ENCODE measurements around the gene PRDM8.

PRDM8 gene

GRCh38 chr4:80155316-80155982 is 41.9 kb upstream of the PRDM8 start:
- no peak overlapping the region for H3K56ac ChIP-seq (ENCODE audit: low read length)
- no peak overlapping the region for H2BK15ac ChIP-seq (replicated peaks; ENCODE audit: low read depth)
- H3K4me3 ChIP-seq (ENCODE audit: low read length), result no peak overlapping the region
- no peak overlapping the region for H2AK5ac ChIP-seq (ENCODE audit: low read length)
- H4K8ac ChIP-seq (ENCODE audit: low read depth, low read length), result no peak overlapping the region
- H3K9ac ChIP-seq (ENCODE audit: low read length), result no peak overlapping the region
- H3K36me3 ChIP-seq (ENCODE audit: control insufficient read depth, insufficient read depth, low read length), result no peaks in the 10 kb centered on the region
- no peaks in the 10 kb centered on the region for H3K79me1 ChIP-seq (ENCODE audit: low read length)
- H3K27ac ChIP-seq (ENCODE audit: low read depth, low read length), result no peak overlapping the region
- no peak overlapping the region for H2BK5ac ChIP-seq (ENCODE audit: low read length)
- no peak overlapping the region for H3K23ac ChIP-seq (ENCODE audit: low read length)
- H3K4ac ChIP-seq (ENCODE audit: low read depth, low read length), result no peak overlapping the region
- no peaks in the 10 kb centered on the region for H3K4me1 ChIP-seq (ENCODE audit: control insufficient read depth, low read depth, low read length)
- DNase-seq, result no peak
- no peak overlapping the region for H2BK120ac ChIP-seq (ENCODE audit: low read depth, low read length)
- H4K5ac ChIP-seq (ENCODE audit: low read length), result no peak overlapping the region
- H3K79me2 ChIP-seq (ENCODE audit: control insufficient read depth, insufficient read depth, low read length), result no peaks in the 10 kb centered on the region
- no peak overlapping the region for H3K4me2 ChIP-seq (ENCODE audit: low read length)
- H3K18ac ChIP-seq (ENCODE audit: low read length), result no peak overlapping the region
- H3K27me3 ChIP-seq (ENCODE audit: insufficient read depth, low read length, poor library complexity), result no peaks in the 10 kb centered on the region
- no CpG with 5 or more reads among the region's 2 CpGs for WGBS (ENCODE audit: extremely low coverage, insufficient coverage, low lambda C conversion rate)

- no peak overlapping the region for H2BK5ac ChIP-seq (ENCODE audit: low read length)
- H3K27ac ChIP-seq (ENCODE audit: low read depth, low read length), result no peak overlapping the region
- H4K8ac ChIP-seq (ENCODE audit: low read depth, low read length), result no peak overlapping the region
- H3K9ac ChIP-seq (ENCODE audit: low read length), result no peak overlapping the region
- H3K79me1 ChIP-seq (ENCODE audit: low read length), result no peaks in the 10 kb centered on the region
- H3K4me1 ChIP-seq (ENCODE audit: control insufficient read depth, low read depth, low read length), result no peaks in the 10 kb centered on the region
- H3K56ac ChIP-seq (ENCODE audit: low read length), result no peak overlapping the region
- no peak overlapping the region for H3K4ac ChIP-seq (ENCODE audit: low read depth, low read length)
- no peak overlapping the region for H2BK120ac ChIP-seq (ENCODE audit: low read depth, low read length)
- no peak overlapping the region for H2BK15ac ChIP-seq (replicated peaks; ENCODE audit: low read depth)
- no peak overlapping the region for H4K5ac ChIP-seq (ENCODE audit: low read length)
- no peaks in the 10 kb centered on the region for H3K36me3 ChIP-seq (ENCODE audit: control insufficient read depth, insufficient read depth, low read length)
- H3K4me2 ChIP-seq (ENCODE audit: low read length), result no peak overlapping the region
- no peak for DNase-seq
- no peaks in the 10 kb centered on the region for H3K79me2 ChIP-seq (ENCODE audit: control insufficient read depth, insufficient read depth, low read length)
- H3K23ac ChIP-seq (ENCODE audit: low read length), result no peak overlapping the region
- no peak overlapping the region for H2AK5ac ChIP-seq (ENCODE audit: low read length)
- no peak overlapping the region for H3K18ac ChIP-seq (ENCODE audit: low read length)
- no peaks in the 10 kb centered on the region for H3K27me3 ChIP-seq (ENCODE audit: insufficient read depth, low read length, poor library complexity)
- H3K4me3 ChIP-seq (ENCODE audit: low read length), result no peak overlapping the region
- WGBS (ENCODE audit: extremely low coverage, insufficient coverage, low lambda C conversion rate), result no CpG with 5 or more reads among the region's 2 CpGs
Observed at GRCh38 chr4:80156410-80156809, 40.9 kb upstream of the PRDM8 start.

GRCh38 chr4:80161413-80162058 is 35.8 kb upstream of the PRDM8 start:
- no peak overlapping the region for H3K4ac ChIP-seq (ENCODE audit: low read depth, low read length)
- H3K4me2 ChIP-seq (ENCODE audit: low read length), result no peak overlapping the region
- DNase-seq, result no peak
- no peak overlapping the region for H2BK5ac ChIP-seq (ENCODE audit: low read length)
- WGBS (ENCODE audit: extremely low coverage, insufficient coverage, low lambda C conversion rate), result no CpG with 5 or more reads among the region's 12 CpGs
- no peak overlapping the region for H2BK15ac ChIP-seq (replicated peaks; ENCODE audit: low read depth)
- no peaks in the 10 kb centered on the region for H3K27me3 ChIP-seq (ENCODE audit: insufficient read depth, low read length, poor library complexity)
- no peaks in the 10 kb centered on the region for H3K79me2 ChIP-seq (ENCODE audit: control insufficient read depth, insufficient read depth, low read length)
- no peak overlapping the region for H3K56ac ChIP-seq (ENCODE audit: low read length)
- no peak overlapping the region for H2AK5ac ChIP-seq (ENCODE audit: low read length)
- no peak overlapping the region for H2BK120ac ChIP-seq (ENCODE audit: low read depth, low read length)
- no peak overlapping the region for H3K27ac ChIP-seq (ENCODE audit: low read depth, low read length)
- no peak overlapping the region for H3K9ac ChIP-seq (ENCODE audit: low read length)
- no peaks in the 10 kb centered on the region for H3K36me3 ChIP-seq (ENCODE audit: control insufficient read depth, insufficient read depth, low read length)
- H3K4me1 ChIP-seq (ENCODE audit: control insufficient read depth, low read depth, low read length), result no peaks in the 10 kb centered on the region
- H3K23ac ChIP-seq (ENCODE audit: low read length), result no peak overlapping the region
- H4K5ac ChIP-seq (ENCODE audit: low read length), result no peak overlapping the region
- no peak overlapping the region for H4K8ac ChIP-seq (ENCODE audit: low read depth, low read length)
- H3K18ac ChIP-seq (ENCODE audit: low read length), result no peak overlapping the region
- no peak overlapping the region for H3K4me3 ChIP-seq (ENCODE audit: low read length)
- H3K79me1 ChIP-seq (ENCODE audit: low read length), result no peaks in the 10 kb centered on the region

GRCh38 chr4:80162418-80162817 is 34.9 kb upstream of the PRDM8 start:
- no peak for DNase-seq
- H3K18ac ChIP-seq (ENCODE audit: low read length), result no peak overlapping the region
- no peak overlapping the region for H2BK15ac ChIP-seq (replicated peaks; ENCODE audit: low read depth)
- H3K4me2 ChIP-seq (ENCODE audit: low read length), result no peak overlapping the region
- H3K79me2 ChIP-seq (ENCODE audit: control insufficient read depth, insufficient read depth, low read length), result no peaks in the 10 kb centered on the region
- no peak overlapping the region for H3K4me3 ChIP-seq (ENCODE audit: low read length)
- H2BK5ac ChIP-seq (ENCODE audit: low read length), result no peak overlapping the region
- no peak overlapping the region for H3K23ac ChIP-seq (ENCODE audit: low read length)
- H3K4me1 ChIP-seq (ENCODE audit: control insufficient read depth, low read depth, low read length), result no peaks in the 10 kb centered on the region
- H3K56ac ChIP-seq (ENCODE audit: low read length), result no peak overlapping the region
- no peak overlapping the region for H3K9ac ChIP-seq (ENCODE audit: low read length)
- H3K4ac ChIP-seq (ENCODE audit: low read depth, low read length), result no peak overlapping the region
- H3K79me1 ChIP-seq (ENCODE audit: low read length), result no peaks in the 10 kb centered on the region
- H2AK5ac ChIP-seq (ENCODE audit: low read length), result no peak overlapping the region
- no peak overlapping the region for H2BK120ac ChIP-seq (ENCODE audit: low read depth, low read length)
- no CpG with 5 or more reads among the region's 4 CpGs for WGBS (ENCODE audit: extremely low coverage, insufficient coverage, low lambda C conversion rate)
- H3K27ac ChIP-seq (ENCODE audit: low read depth, low read length), result no peak overlapping the region
- no peak overlapping the region for H4K5ac ChIP-seq (ENCODE audit: low read length)
- no peaks in the 10 kb centered on the region for H3K36me3 ChIP-seq (ENCODE audit: control insufficient read depth, insufficient read depth, low read length)
- H4K8ac ChIP-seq (ENCODE audit: low read depth, low read length), result no peak overlapping the region
- no peaks in the 10 kb centered on the region for H3K27me3 ChIP-seq (ENCODE audit: insufficient read depth, low read length, poor library complexity)

- Histone ChIP-seq H3K27ac (ENCODE audit: low read depth, low read length) (no peak overlapping the region), H3K4me3 (ENCODE audit: low read length) (no peak overlapping the region), H3K79me2 (ENCODE audit: control insufficient read depth, insufficient read depth, low read length) (no peaks in the 10 kb centered on the region), H3K18ac (ENCODE audit: low read length) (no peak overlapping the region), H3K27me3 (ENCODE audit: insufficient read depth, low read length, poor library complexity) (no peaks in the 10 kb centered on the region), H3K56ac (ENCODE audit: low read length) (no peak overlapping the region), H4K8ac (ENCODE audit: low read depth, low read length) (no peak overlapping the region), H3K36me3 (ENCODE audit: control insufficient read depth, insufficient read depth, low read length) (no peaks in the 10 kb centered on the region), H3K9ac (ENCODE audit: low read length) (no peak overlapping the region), H2BK120ac (ENCODE audit: low read depth, low read length) (no peak overlapping the region), H3K4me2 (ENCODE audit: low read length) (no peak overlapping the region), H3K4ac (ENCODE audit: low read depth, low read length) (no peak overlapping the region), H4K5ac (ENCODE audit: low read length) (no peak overlapping the region), H3K23ac (ENCODE audit: low read length) (no peak overlapping the region), H2BK15ac (replicated peaks; ENCODE audit: low read depth) (no peak overlapping the region), H3K4me1 (ENCODE audit: control insufficient read depth, low read depth, low read length) (no peaks in the 10 kb centered on the region), H2AK5ac (ENCODE audit: low read length) (no peak overlapping the region), H3K79me1 (ENCODE audit: low read length) (no peaks in the 10 kb centered on the region), H2BK5ac (ENCODE audit: low read length) (no peak overlapping the region)
- no peak for DNase-seq
Observed at GRCh38 chr4:80165855-80166254, 31.4 kb upstream of the PRDM8 start.

GRCh38 chr4:80171251-80171650 is 26.1 kb upstream of the PRDM8 start:
- no peak overlapping the region for H3K27ac ChIP-seq (ENCODE audit: low read depth, low read length)
- no peak overlapping the region for H3K9ac ChIP-seq (ENCODE audit: low read length)
- H2BK15ac ChIP-seq (replicated peaks; ENCODE audit: low read depth), result no peak overlapping the region
- H3K4me2 ChIP-seq (ENCODE audit: low read length), result no peak overlapping the region
- H3K23ac ChIP-seq (ENCODE audit: low read length), result no peak overlapping the region
- no peak overlapping the region for H2BK5ac ChIP-seq (ENCODE audit: low read length)
- no peak overlapping the region for H3K4me3 ChIP-seq (ENCODE audit: low read length)
- peak; percentile 10 for DNase-seq
- WGBS (ENCODE audit: extremely low coverage, insufficient coverage, low lambda C conversion rate), result no CpG with 5 or more reads among the region's 1 CpG
- H3K79me2 ChIP-seq (ENCODE audit: control insufficient read depth, insufficient read depth, low read length), result no peaks in the 10 kb centered on the region
- no peak overlapping the region for H3K4ac ChIP-seq (ENCODE audit: low read depth, low read length)
- H3K18ac ChIP-seq (ENCODE audit: low read length), result no peak overlapping the region
- no peak overlapping the region for H4K8ac ChIP-seq (ENCODE audit: low read depth, low read length)
- no peaks in the 10 kb centered on the region for H3K79me1 ChIP-seq (ENCODE audit: low read length)
- no peak overlapping the region for H2BK120ac ChIP-seq (ENCODE audit: low read depth, low read length)
- no peaks in the 10 kb centered on the region for H3K36me3 ChIP-seq (ENCODE audit: control insufficient read depth, insufficient read depth, low read length)
- H4K5ac ChIP-seq (ENCODE audit: low read length), result no peak overlapping the region
- H3K4me1 ChIP-seq (ENCODE audit: control insufficient read depth, low read depth, low read length), result no peaks in the 10 kb centered on the region
- H3K27me3 ChIP-seq (ENCODE audit: insufficient read depth, low read length, poor library complexity), result no peaks in the 10 kb centered on the region
- no peak overlapping the region for H3K56ac ChIP-seq (ENCODE audit: low read length)
- no peak overlapping the region for H2AK5ac ChIP-seq (ENCODE audit: low read length)

All from mesendoderm (in vitro differentiated cells).